Loucy (cell line): ENCODE measurements around the gene ZNRF3.

Experiments
- H2AFZ ChIP-seq: fragments of 200-600 bp; sonication (generic); 2 replicates; pipeline ENCODE4 v1.6.0; 2016; ENCODE audit warnings: antibody characterized with exemption, mild to moderate bottlenecking, low read length, moderate library complexity
- H3F3A ChIP-seq: fragments of 200-600 bp; 2 replicates; pipeline ENCODE4 v1.6.0; 2016; ENCODE audit warnings: antibody characterized with exemption, low read depth, mild to moderate bottlenecking
- H3K27me3 ChIP-seq: fragments of 200-600 bp; sonication (generic); 2 replicates; pipeline ENCODE4 v1.6.1; 2014; ENCODE audit warnings: low read length, mild to moderate bottlenecking; ENCODE audit not compliant: insufficient read depth, poor library complexity, severe bottlenecking
- H3K36me3 ChIP-seq: fragments of 200-600 bp; sonication (generic); 2 replicates; pipeline ENCODE4 v1.6.1; 2016; ENCODE audit warnings: low read length; ENCODE audit not compliant: insufficient read depth
- H3K4me1 ChIP-seq: fragments of 200-600 bp; sonication (generic); 2 replicates; pipeline ENCODE4 v1.5.1; 2014; ENCODE audit warnings: low read length, mild to moderate bottlenecking; ENCODE audit not compliant: insufficient read depth, poor library complexity, severe bottlenecking
- H3K4me2 ChIP-seq: fragments of 200-600 bp; sonication (generic); 2 replicates; pipeline ENCODE4 v1.6.0; 2014; ENCODE audit warnings: antibody characterized with exemption, low read length, low read depth, mild to moderate bottlenecking; ENCODE audit not compliant: poor library complexity, severe bottlenecking
- H3K4me3 ChIP-seq: fragments of 200-600 bp; sonication (generic); 2 replicates; pipeline ENCODE4 v1.5.1; 2014; ENCODE audit warnings: low read length, mild to moderate bottlenecking, mixed read lengths; ENCODE audit not compliant: poor library complexity, severe bottlenecking
- H3K79me2 ChIP-seq: fragments of 200-600 bp; sonication (generic); 2 replicates; pipeline ENCODE4 v1.6.1; 2014; ENCODE audit warnings: low read length; ENCODE audit not compliant: insufficient read depth
- H3K9ac ChIP-seq: fragments of 200-600 bp; sonication (generic); 2 replicates; pipeline ENCODE4 v1.6.0; 2014; ENCODE audit warnings: mild to moderate bottlenecking, low read depth, low read length, moderate library complexity; ENCODE audit not compliant: poor library complexity, severe bottlenecking
- H3K9me2 ChIP-seq: fragments of 200-600 bp; sonication (generic); replicated peaks from 2 replicates; pipeline ENCODE4 v1.6.1; 2016; ENCODE audit warnings: low read depth, low read length, mixed read lengths
- H3K9me3 ChIP-seq: fragments of 200-600 bp; sonication (generic); 2 replicates; pipeline ENCODE4 v1.6.1; 2014; ENCODE audit warnings: mild to moderate bottlenecking, antibody characterized with exemption, low read length, low read depth; ENCODE audit not compliant: insufficient read depth
- H4K20me1 ChIP-seq: fragments of 200-600 bp; sonication (generic); 2 replicates; pipeline ENCODE4 v1.6.0; 2014; ENCODE audit warnings: antibody characterized with exemption, low read length, mild to moderate bottlenecking; ENCODE audit not compliant: insufficient read depth, poor library complexity, severe bottlenecking
- CTCF ChIP-seq: fragments of 200-600 bp; sonication (generic); conservative IDR thresholded peaks from 2 replicates; pipeline ENCODE4 v1.5.1; 2014; ENCODE audit warnings: mild to moderate bottlenecking, antibody characterized with exemption, low read length
- EZH2phosphoT487 ChIP-seq: fragments of 200-600 bp; IDR thresholded peaks from 2 replicates; pipeline ENCODE4 v1.6.1; 2018; ENCODE audit warnings: antibody characterized with exemption, mild to moderate bottlenecking, moderate library complexity, borderline replicate concordance

Gene ZNRF3

GRCh38 chr22:29055192-29055830, 171.9 kb downstream of the ZNRF3 start:
- Histone ChIP-seq H3K79me2 (no peaks in the 10 kb centered on the region), H3K4me2 (no peak overlapping the region), H3F3A (no peaks in the 10 kb centered on the region), H3K9me3 (no peaks in the 10 kb centered on the region), H2AFZ (no peak overlapping the region), H3K4me1 (peaks cover 3% of the 10 kb centered on the region), H3K36me3 (peaks cover 9% of the 10 kb centered on the region; the same call in 1 of the 2 replicates), H3K4me3 (no peak overlapping the region), H4K20me1 (no peaks in the 10 kb centered on the region), H3K9me2 (no peaks in the 10 kb centered on the region), H3K27me3 (no peaks in the 10 kb centered on the region), H3K9ac (no peak overlapping the region)
- TF ChIP-seq CTCF, result no peak
- TF ChIP-seq EZH2phosphoT487, result no peak

- Histone ChIP-seq H3K4me3 (no peak overlapping the region), H3F3A (no peaks in the 10 kb centered on the region), H3K4me2 (no peak overlapping the region), H3K27me3 (no peaks in the 10 kb centered on the region), H3K36me3 (no peaks in the 10 kb centered on the region), H3K4me1 (peaks cover 3% of the 10 kb centered on the region), H3K9ac (no peak overlapping the region), H3K79me2 (no peaks in the 10 kb centered on the region), H2AFZ (no peak overlapping the region), H3K9me3 (no peaks in the 10 kb centered on the region), H4K20me1 (no peaks in the 10 kb centered on the region), H3K9me2 (no peaks in the 10 kb centered on the region)
- TF ChIP-seq CTCF (no peak), EZH2phosphoT487 (no peak)
Measured at GRCh38 chr22:29056472-29056871, 173.1 kb downstream of the ZNRF3 start.

GRCh38 chr22:29060251-29060869, 177.0 kb downstream of the ZNRF3 start:
- Histone ChIP-seq H4K20me1 (no peaks in the 10 kb centered on the region), H3K9ac (no peak overlapping the region), H3K9me2 (no peaks in the 10 kb centered on the region), H3F3A (no peaks in the 10 kb centered on the region), H3K9me3 (no peaks in the 10 kb centered on the region), H2AFZ (no peak overlapping the region), H3K4me1 (peaks cover 6% of the 10 kb centered on the region), H3K4me3 (no peak overlapping the region), H3K36me3 (no peaks in the 10 kb centered on the region), H3K79me2 (no peaks in the 10 kb centered on the region), H3K4me2 (no peak overlapping the region), H3K27me3 (no peaks in the 10 kb centered on the region)
- TF ChIP-seq EZH2phosphoT487 (no peak), CTCF (no peak; the same call in 1 of the 2 replicates)
